Dermis blood vessel endothelial cell (primary cell): ENCODE data around the gene RFC1. TPM values are rescaled to one million over a fixed set of nuclear protein-coding genes. Genes with fewer than 3 reads are reported as not detected.
"Not testable (repeated sequence)": the region's sequence is repeated elsewhere in the genome, so short reads cannot be mapped to it uniquely, and the experiment has no call there.

Experiments used
- DNase-seq: peaks from one replicate; pipeline ENCODE4 v3.0.0; 2010
- total RNA-seq: library from RNA; depleted of rRNA; stranded (reverse); fragments of >200 nt; gene quantifications from 2 replicates; pipeline ENCODE4 v1.2.3, GENCODE V29; 2014

RFC1 gene
- total RNA-seq, 1 donor from 2014 or later = 46.3 TPM

- DNase-seq = no peak
Observed at GRCh38 chr4:39305912-39306677, 60.1 kb downstream of the RFC1 start.

DNA sequence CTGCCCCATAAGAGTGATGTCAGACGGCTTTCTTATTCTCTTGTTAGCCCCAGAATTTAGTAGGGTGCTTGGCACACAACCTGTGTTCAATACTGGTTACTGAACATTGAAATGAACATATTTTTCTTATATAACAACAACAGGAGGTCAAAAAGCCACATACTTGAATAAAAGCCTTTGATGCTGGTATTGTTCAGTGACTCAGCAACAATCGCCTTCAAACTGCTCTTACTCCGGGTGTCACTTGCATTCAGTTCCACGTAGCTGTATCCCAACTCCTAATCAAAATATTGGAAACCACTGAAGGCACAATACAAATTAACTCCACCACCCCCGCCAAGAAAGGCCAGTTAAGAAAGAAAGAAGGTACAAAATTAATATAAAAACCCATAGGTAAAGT is 61.5 kb downstream of the RFC1 start:
- peak; percentile 79 for DNase-seq

DNA sequence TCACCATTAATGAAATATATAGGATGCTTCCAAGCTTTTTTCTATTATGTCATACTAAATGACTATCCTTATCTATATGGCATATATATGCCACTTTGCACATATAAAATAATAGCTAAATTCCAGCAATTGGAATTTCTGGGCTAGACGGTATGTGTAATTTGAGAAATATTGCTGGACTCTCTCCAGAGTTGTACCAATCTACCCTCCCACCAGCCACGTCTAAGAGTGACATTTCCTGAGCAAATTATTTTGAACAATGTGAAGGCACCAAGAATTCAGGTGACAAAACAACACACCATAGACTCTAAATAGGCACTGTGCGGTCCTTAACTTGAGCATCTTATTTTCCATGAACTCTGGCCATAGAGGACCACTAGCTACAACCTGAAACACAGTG is 62.3 kb downstream of the RFC1 start:
- DNase-seq = no peak

GRCh38 chr4:39302901-39303300 is 63.3 kb downstream of the RFC1 start:
- DNase-seq = no peak

- no peak for DNase-seq
Observed at GRCh38 chr4:39295784-39296183, 70.4 kb downstream of the RFC1 start.

DNA sequence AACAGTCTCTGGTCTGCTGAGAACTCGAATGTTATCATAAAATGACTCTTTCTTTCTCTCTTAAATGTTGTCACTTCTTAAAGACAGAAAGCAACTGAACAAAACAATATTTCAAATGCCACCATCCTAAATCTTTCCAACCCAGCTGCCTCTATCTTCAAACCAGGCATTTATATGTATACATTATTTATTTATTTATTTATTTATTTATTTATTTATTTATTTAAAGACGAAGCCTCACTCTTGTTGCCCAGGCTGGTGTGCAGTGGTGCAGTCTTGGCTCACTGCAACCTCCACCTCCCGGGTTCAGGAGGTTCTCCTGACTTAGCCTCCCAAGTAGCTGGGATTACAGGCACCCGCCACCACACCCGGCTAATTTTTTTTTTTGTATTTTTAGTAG is 73.7 kb downstream of the RFC1 start:
- DNase-seq = not testable (repeated sequence)

DNA sequence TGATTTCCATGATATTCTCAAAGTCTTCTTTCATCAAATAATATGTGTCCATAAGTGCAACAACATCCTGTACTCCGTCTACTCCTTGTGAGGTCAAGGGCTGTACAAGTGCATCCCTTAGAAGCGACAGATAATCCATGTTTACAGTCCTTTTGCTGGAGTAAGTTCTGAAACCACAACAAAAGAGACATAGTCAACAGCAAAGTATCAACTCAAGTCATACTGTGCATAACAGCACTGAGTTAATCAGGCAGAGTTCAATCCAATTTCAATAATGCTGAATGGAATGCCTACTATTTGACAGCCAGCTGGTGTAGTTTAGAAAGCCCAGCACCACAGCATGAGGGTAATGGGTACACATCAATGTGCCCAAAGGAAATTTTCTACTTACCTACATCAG is 74.5 kb downstream of the RFC1 start:
- DNase-seq = no peak

DNA sequence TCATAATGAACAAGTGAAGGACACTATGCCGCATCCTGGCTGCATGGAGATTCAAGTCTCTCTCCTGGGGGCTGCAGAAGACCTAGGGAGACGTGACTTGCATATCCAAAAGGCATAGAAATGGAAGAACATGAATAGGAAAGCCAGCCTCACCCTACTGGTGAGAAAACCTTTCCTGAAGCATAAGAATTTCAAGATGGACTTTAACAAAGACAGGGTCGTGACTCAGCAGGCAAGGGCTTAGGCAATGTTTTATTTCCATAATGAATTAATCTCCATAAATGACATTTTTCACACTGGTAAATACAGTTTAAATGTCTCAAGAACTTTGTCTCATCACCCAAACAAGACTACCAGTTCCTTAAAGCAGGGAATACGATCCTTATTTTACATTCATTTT is 78.9 kb downstream of the RFC1 start:
- DNase-seq = no peak

- DNase-seq = no peak
Observed at GRCh38 chr4:39286263-39286662, 79.9 kb downstream of the RFC1 start.

GRCh38 chr4:39285853-39286252 is 80.3 kb downstream of the RFC1 start:
- no peak for DNase-seq

DNA sequence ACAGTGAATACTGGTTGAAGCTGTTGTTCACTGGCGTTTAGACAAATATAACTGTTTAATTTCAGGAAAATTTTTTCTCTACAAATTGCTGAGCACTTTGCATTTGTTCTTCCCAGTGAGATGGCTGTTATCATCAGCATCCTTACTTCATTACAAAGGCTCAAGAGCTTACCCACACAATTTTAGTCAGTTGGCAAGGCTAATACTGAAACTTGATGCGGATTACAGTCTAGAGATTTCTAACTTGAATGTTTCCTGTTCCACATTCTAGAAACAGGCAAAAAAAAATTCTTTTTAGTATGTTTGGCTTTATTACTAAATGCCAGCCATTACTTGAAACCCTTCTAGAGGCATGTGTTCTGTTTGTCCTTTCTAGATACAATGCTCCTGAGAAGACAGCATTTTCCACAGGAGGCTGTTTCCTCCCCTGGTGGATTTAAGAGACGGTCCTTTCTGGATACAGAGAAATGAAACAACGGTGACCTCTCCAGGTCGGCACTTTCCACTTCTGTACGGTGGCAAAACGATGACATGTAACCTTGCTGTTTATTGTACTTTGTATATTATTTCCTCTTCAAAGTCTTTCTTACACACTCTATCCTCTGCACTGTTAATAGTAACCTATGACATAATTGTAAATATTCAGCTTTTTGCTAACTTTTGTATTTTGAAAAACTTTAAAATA is 80.9 kb downstream of the RFC1 start:
- DNase-seq = peak; percentile 75

GRCh38 chr4:39280770-39281169 is 85.4 kb downstream of the RFC1 start:
- no peak for DNase-seq

DNA sequence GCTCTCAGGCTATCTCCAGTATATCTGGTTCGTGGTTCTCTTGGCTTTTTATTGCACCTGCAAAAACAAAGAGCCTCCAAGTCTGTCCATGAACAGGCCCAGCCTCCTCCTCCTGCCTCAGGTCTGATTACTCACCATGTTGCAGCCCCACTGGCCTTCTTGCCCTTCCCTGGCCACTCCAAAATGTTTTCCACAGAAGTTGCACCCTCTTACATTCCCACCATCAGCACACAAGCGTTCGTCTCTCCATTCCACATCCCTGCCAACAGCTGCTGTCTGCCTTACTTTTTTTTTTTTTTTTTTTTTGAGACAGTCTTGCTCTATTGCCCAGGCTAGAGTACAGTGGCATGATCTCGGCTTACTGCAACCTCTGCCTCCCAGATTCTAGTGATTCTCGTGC is 86.7 kb downstream of the RFC1 start:
- DNase-seq = no peak

DNA sequence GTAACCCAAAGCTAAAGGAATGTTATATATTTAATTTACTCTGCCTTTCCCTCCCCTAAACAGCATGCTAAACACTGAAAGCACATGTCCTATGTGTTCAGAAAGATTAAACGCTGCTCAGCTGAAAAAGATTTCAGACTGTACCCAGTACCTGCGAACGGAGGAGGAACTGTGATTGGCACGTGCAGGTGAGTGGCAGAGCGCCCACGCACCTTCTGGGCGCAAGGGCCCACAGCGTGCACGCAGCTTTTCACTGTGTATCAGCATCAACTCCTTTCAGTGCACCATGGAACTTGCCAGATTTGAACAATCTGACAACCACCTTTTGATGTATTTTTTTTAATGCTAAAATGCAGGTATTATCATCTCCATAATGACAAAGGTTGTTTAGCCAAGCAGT is 87.7 kb downstream of the RFC1 start:
- no peak for DNase-seq

- DNase-seq = not testable (repeated sequence)
Observed at GRCh38 chr4:39277661-39278060, 88.5 kb downstream of the RFC1 start.

- no peak for DNase-seq
Observed at GRCh38 chr4:39274503-39274902, 91.7 kb downstream of the RFC1 start.

- DNase-seq = peak; percentile 34
Observed at GRCh38 chr4:39263895-39264294, 102.3 kb downstream of the RFC1 start.

DNA sequence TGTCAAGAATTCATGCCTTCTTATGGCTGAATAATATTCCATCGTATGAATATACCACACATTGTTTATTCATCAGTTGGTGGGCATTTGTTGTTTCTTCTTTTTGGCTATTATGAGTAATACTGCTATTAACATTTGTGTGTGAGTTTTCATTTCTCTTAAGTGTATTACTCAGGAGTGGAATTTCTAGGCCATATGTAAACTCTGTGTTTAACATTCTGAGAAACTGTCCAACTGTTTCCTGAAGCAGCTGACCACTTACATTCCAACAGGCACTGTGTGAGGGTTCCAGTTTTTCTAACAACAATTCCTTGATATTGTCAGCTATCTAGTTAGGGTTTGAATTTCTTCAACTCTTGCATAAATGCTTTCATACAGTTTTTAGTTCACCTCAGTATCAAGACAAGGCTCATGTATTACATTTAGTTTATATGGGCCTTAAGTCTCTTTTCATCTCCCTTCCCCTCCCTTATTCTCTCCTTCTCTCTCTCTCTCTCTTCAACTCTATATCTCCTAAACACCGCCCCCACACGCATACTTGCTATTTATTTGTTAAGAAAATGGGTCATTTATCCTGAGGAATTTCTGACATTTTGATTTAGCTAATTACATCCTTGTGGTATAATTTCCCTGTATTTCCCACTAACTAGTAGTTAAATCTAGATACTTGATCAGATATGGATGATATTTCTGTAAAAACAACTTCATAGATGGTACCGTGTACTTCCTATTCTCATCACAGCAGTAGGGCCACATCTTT is 106.4 kb downstream of the RFC1 start:
- peak; percentile 62 for DNase-seq

- peak; percentile 68 for DNase-seq
Observed at GRCh38 chr4:39256436-39256835, 109.7 kb downstream of the RFC1 start.

DNA sequence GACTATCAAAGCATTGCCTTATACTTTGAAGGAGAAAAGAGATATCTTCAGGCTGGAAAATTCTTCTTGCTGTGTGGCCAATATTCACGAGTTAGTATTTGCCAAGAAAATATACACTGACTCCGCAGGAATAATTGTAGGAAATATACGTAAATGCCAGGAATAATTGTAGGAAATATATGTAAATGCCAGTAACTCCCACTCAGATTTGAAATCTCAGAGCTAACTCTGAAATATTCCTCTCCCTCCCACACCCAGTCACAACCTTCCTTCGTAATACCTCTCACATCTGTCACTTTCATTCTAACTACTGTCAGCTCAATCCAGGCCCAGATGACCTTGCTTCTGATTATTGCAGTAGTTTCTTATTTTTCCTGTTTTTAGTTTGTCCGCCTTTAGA is 110.3 kb downstream of the RFC1 start:
- DNase-seq = peak; percentile 83

DNA sequence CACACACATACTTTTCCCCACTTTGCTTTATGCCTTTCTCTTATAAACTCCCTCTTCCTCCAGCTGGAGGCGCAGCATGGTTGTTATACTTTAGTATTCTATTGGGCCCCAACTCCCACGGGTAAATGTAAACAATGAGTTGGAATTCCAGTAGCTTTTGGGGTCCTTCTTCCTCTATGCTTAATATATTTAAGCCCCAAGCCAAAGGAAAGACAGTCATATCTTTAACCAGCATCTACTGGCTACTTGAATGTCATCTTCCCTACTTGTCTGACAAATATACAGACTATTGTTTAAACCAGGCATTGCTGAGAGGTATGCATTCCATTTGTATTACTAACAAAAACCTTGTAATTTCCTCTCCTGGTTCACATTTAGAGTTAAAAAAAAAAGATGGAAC is 110.9 kb downstream of the RFC1 start:
- peak; percentile 89 for DNase-seq

DNA sequence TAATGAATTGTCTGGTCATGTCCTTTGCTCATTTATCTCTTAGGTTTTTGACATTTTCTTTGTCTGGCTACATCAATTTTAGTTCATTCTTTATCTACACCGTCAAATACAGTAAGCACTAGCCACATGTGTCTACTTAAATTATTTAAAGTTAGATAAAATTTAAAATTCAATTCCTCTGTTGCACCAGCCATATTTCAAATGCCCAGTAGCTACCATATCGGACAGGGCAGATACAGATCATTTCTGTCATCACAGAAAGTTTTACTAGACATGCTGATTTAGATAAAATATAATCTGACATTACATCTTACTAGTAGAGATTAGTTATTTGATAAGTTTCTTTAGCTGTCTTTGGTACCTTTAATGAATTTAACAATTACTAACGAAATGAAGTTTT is 122.7 kb downstream of the RFC1 start:
- no peak for DNase-seq
